HG02759 (cell line): ENCODE results near the gene DDIT3.
"Not testable (repeated sequence)": the region's sequence is repeated elsewhere in the genome, so short reads cannot be mapped to it uniquely, and the experiment has no call there.

Experiments used
- ATAC-seq: cut with Tn5 transposase; IDR thresholded peaks from one replicate; pipeline ENCODE4 v1.9.1; 2021; ENCODE audit warnings: mild to moderate bottlenecking, moderate library complexity; ENCODE audit not compliant: unreplicated experiment

DDIT3 gene

DNA sequence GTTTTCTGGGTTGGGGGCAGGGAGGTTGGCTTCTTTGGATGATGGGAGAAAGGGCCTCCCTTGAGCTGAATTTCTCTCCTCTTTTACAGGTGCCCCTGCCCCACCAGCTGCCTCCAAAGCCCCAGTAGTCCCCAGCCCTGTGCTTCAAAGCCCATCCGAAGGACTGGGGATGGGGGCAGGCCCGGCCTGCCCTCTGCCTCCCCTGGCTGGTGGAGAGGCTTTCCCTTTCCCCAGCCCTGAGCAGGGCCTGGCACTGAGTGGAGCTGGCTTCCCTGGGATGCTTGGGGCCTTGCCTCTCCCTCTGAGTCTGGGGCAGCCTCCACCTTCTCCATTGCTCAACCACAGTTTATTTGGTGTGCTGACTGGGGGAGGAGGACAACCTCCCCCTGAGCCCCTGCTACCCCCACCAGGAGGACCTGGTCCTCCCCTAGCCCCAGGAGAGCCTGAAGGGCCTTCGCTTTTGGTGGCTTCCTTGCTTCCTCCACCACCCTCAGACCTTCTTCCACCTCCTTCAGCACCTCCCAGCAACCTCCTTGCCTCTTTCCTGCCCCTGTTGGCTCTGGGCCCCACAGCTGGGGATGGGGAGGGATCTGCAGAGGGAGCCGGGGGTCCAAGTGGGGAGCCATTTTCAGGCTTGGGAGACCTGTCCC lies 6.3 kb upstream of the DDIT3 start:
- no peak for ATAC-seq

DNA sequence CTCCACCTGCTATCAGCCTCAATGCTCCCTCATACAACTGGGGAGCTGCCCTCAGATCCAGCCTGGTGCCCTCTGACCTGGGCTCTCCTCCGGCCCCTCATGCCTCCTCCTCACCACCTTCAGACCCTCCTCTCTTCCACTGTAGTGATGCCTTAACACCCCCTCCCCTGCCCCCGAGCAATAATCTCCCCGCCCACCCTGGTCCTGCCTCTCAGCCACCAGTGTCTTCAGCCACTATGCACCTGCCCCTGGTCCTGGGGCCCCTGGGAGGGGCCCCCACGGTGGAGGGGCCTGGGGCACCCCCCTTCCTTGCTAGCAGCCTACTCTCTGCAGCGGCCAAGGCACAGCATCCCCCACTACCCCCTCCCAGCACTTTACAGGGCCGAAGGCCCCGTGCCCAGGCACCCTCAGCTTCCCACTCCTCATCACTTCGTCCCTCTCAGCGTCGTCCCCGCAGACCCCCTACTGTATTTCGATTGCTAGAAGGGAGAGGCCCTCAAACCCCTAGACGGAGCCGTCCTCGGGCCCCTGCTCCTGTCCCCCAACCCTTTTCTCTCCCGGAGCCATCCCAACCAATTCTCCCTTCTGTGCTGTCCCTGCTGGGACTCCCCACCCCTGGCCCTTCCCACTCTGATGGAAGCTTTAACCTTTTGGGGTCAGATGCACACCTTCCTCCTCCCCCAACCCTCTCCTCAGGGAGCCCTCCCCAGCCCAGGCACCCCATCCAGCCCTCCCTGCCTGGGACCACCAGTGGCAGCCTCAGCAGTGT lies 5.5 kb upstream of the DDIT3 start:
- no peak for ATAC-seq

DNA sequence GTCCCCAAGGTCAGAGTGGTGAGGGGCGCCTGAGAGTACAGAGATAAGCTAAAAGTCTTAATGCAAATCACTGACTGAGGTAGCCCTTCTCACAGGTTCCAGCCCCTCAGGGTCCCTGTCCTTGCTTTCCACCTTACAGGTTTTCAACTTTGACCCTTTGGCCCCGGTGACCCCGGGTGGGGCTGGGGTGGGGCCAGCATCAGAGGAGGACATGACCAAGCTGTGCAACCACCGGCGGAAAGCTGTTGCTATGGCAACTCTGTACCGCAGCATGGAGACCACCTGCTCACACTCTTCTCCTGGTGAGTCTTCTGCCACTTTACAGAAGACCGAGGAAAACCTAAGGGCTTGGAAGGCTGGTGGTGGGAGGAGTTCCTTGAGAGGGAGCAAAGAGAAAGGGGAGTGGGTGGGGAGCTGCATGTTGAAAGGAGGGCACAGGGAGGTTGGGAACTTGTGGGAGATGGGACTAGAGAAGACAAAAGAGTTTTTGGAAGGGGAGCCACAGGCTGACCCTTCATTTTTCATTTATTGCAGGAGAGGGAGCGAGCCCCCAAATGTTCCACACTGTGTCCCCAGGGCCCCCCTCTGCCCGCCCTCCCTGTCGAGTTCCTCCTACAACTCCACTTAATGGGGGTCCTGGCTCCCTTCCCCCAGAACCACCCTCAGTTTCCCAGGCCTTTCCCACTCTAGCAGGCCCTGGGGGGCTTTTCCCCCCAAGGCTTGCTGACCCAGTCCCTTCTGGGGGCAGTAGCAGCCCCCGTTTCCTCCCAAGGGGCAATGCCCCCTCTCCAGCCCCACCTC lies 4.7 kb upstream of the DDIT3 start:
- no peak for ATAC-seq

DNA sequence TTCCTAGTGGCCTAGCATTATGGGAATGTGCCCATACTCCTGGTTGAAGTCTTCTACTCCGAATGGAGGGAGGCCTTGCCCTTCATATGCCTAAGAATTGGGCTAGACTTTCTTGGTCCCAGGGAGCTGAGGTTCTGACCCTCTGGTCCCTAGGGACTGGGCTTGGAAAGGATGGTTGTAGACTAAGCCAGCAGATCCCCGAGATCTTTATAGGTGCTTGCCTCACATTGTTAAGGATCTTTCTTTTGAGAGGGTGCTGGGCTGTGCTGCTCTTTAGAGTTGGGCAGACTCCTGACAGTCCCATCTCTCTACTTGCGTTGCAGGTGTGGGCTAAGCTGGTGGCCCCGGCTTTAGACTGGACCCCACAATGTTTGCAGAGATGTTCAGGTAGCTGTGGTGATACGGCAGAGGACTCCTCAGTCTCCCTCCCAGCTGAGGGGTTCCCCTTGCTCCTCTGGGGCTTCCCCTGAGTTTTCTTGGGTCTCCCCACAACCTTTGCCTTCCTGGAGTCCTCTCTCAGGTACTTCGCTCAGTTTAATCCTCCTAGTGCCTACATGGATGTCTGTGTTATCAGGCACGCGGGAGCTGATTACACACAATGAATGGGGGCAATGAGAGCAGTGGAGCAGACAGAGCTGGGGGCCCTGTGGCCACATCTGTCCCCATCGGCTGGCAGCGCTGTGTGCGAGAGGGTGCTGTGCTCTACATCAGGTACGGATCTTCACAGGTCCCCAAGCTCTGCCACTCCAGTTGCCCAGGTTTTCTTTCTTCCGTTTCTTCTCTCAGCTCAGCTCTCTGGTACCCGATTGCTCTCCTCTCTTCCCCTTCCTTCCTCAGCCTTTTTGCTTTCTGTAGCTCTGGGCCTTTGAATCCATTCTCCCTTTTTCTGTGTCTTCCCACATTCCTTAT lies 3.6 kb upstream of the DDIT3 start:
- no peak for ATAC-seq

DNA sequence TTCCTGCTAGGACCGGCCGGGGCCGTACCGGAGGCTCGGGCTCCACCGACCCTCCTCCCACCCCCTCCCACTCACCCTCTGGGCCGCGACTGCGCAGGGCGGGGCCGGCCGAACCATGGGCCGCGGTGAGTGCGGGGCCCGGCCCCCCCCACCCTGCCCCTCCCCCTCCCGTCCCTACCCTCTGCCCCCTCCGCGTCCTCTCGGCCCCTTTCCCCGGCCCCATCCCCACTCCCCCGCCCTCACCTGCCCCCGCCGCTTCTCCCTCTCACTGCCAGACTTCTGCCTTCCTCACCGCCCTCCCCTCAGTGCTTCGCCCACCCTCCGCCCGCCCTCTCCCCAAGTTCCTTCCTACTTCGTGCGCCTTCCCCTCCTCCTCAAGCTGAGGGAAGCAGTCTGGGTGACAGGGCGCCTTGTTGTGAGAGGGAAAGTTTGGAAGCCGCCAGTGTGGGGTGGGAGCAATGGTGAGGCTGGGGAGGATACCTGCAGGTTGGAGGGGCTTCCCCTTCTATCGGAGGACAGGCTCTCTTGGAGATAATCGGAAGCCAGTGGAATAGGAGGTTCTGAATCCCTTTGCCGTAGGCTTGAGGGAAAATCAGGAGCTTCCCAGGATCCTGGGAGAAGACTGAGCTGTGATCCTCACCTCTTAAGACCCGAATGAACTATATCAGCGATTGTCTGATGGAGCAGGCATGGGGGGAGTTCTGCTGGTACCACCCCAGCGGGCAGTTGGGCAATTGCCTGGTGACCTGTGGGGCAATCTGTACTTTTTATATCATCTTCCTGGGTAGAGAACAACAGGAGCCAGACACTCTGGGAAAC lies 2.8 kb upstream of the DDIT3 start:
- no peak for ATAC-seq

DNA sequence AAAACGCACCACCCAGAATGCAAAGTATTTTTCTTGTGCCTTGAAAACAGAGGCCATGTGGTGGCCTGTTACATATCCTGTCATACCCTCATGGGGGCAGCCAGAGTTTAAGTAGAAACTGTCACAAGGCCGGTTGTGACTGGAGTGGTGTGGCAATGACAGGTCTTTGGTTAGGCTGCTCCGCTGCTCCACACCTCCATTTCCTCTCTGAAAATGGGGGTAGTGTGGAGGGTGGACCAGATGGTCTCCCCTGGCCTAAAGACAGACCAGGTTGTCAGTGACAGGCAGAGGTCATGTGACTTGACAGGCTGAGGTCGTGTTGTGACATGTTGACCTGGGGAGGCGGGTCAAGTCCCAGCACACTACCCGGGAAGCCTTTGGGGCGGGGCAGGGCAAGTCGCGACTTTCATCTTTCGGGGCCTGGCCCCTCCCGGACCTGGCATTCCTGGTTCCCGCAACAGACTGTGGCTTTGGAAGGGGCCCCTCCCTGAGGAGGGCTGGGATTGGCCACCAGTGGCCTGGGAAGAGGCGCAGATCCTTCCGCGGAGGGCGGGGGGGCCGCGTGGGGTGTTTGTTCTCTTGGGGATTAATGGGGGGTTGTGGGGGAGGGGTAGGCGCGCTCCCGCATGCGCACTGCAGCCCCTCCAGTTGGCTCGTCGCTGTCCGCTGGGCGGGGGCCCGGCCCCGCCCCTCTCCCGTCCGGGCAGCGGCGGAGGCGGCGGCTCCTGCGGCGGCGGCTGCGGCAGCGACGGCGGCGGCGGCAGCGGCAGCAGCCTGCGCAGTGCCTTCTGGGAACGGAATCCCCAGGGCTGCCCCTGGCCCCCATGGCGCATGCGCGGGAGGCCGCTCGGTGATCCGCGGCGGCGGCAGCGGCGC lies 1.9 kb upstream of the DDIT3 start, which contains the start of gene MBD6:
Gene MBD6, plus strand, starts transcription at position 814 of the 876 bp plus-strand sequence. CDS start 1,480 bp downstream, outside the sequence.
- ATAC-seq = peak; percentile 35

DNA sequence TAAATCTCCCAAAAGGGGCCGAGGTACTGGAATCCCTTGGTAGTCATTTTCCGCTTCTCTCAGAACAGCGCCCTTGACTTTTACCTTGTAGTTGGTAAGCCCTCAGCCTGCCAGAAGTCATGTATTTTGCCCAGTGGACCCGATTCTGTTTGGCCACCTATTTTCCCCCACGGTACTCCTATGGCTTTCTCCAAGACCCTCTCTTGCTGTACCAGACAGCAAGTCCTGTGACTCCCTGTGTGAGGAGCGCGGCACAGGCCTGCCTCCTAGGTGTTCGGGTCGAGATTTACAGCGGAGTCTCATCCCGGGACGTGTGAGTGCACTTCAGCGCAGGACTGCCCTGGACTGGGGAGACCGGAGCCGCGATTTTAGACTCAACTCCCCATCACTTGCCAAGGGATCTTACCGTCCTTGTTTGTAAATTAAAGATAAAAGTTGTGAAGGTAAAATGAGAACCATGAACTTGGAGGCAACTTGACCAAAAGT lies 1.3 kb upstream of the DDIT3 start:
- no peak for ATAC-seq

DNA sequence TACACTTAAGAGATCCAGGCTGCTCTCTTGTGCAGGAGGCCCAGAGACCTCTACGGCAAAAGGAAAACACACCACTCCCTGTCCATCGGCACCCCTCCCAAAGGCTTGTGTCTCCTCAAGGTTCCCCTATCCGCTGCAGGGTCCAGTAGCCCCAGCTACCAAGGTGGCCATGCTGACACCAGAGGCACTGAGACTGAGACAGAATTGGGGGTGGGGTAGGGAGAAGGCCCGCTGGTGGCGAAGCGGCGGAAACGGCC lies 590 bp downstream of the DDIT3 start:
- peak; percentile 0 for ATAC-seq

DNA sequence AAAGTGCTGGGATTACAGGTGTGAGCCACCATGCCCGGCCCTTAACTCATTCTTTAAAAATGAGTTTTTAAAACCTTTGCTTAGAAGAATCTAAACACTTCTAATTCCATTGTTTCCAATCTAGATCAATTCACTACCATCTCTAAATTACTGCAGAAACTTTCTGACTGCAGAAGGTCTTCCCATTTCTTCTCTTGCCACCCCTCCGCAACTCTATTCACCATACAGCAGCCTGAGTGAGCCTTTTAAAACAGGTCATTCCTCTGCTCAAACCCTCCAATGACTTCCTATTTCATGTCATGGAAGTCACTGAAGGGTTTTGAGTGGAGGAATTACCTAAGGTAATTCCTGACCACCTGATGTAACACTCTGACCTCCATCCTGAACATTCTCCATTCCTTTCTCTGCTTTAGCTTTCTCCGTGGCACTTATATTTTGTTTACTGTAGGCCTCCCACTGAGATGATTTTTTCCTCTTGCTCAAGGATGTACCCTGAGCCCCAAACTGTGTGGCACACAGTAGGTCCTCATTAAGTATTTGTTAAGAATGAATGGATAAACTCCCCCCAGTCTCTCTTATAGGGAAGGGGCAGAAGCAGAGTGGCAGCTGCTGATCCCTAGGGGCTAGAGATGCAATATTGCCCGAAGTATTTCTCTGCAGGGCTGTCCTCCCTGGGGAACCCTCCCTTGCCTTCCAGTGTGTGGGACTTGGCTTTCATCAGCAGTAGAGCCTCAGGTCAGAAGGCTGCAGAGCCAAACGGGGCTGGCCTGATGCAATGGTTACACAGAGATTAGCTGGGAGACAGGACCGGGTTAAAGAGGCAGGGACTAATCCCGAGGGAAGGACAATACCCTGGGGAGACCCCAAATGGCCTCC lies 1.2 kb downstream of the DDIT3 start:
- ATAC-seq = no peak

DNA sequence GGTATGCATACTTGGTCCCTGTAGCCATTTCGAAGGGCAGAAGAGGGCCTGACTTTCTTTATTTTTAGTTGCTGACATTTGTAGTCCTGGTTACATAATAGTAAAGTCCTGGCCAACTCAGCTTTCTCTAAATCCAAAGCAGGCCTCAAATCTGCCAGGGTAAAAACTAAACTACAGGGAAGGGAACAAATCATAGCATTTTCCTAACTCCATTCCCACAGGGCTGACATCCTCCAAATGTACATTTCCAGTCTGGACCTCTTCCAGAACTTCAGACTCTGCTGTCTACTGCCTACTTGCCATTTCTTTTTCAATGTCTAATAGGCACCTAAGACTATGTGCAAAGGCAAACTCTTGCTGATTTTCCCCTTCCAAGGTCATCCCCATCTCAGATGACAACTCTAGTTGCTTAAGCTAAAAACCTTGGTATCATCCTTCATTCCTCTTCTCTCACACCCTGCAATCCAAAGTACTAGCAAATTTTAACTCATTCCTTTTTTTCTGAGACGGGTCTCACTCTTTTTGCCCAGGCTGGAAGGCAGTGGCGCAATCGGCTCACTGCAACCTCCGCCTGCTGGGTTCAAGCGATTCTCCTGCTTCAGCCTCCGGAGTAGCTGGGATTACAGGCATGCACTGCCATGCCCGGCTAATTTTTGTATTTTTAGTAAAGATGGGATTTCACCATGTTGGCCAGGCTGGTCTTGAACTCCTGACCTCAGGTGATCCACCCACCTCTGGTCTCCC lies 2.0 kb downstream of the DDIT3 start:
- ATAC-seq = no peak

DNA sequence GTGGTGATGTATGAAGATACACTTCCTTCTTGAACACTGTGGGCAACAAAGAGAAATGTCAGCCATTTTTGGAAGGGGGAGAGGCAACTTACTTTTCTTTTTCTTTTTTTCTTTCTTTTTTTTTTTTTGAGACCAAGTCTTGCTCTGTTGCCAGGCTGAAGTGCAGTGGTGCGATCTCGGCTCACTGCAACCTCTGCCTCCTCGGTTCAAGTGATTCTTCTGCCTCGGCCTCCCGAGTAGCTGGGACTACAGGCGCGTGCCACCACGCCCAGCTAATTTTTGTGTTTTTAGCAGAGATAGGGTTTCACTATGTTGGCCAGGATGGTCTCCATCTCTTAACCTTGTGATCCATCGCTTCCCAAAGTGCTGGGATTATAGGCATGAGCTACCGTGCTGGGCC lies 2.6 kb downstream of the DDIT3 start:
- ATAC-seq = not testable (repeated sequence)

DNA sequence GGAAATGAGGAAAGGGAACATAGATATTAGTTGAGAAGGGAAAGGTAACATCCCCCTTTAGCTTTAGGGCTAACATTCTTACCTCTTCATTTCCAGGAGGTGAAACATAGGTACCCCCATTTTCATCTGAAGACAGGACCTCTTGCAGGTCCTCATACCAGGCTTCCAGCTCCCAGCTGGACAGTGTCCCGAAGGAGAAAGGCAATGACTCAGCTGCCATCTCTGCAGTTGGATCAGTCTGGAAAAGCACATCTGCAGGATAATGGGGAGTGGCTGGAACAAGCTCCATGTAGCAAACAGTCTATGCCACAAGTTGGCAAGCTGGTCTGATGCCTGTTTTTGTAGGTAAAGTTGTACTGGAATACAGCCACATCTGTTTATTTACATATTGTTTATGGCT lies 3.1 kb downstream of the DDIT3 start:
- ATAC-seq = no peak

DNA sequence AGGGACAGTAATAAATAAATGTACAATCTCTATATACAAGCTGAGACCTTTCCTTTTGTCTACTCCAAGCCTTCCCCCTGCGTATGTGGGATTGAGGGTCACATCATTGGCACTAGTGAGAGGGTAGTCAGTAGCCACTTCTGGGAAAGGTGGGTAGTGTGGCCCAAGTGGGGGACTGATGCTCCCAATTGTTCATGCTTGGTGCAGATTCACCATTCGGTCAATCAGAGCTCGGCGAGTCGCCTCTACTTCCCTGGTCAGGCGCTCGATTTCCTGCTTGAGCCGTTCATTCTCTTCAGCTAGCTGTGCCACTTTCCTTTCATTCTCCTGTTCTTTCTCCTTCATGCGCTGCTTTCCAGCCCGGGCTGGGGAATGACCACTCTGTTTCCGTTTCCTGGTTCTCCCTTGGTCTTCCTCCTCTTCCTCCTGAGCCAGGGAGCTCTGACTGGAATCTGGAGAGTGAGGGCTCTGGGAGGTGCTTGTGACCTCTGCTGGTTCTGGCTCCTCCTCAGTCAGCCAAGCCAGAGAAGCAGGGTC lies 3.6 kb downstream of the DDIT3 start:
- no peak for ATAC-seq

DNA sequence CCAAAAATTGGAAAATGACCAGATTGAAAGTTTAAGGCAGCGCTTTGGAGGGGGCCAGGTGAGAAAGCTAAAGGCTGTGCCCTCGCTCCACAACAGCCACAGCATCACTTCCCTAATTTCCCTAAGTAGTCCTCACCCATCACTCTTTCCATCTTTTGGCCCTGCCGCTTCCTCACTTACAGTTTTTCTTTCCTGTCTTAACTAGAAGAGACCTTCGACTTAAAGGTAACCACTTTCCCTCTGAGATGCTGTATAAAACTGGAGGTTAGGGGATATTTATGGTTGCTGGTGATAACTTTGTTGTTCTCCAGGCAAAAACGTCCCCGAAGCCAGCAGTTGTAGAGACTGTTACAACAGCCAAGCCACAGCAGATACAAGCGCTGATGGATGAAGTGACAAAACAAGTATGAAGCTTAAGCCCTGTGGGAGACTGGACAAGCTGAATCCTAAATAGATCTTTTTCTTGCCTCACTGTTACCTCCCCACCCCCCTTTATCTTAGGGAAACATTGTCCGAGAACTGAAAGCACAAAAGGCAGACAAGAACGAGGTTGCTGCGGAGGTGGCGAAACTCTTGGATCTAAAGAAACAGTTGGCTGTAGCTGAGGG lies 4.3 kb downstream of the DDIT3 start:
- no peak for ATAC-seq

DNA sequence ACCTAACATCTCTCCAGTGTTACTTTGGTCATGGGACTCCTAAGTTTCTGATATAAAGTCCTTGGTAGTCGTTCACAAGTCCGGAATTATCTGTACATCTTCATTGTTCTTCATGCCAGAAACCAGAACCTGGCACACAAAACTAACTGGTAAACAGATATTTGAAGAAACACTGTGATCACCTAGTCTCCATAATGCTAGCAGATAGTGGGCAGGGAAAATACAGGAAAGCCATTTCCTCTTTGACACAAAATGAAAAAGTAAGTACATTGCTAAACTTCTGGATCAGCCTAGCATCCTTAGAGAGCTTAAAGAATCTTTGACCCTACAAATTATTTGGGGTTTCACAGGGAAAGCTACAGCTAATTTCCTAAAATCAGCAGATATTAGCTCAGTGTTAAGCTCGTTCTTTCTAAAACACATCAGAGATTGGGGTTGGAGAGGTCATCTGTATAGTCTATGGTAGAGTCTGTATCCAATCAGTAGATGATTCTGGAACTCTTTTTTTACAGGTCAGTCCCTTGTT lies 4.8 kb downstream of the DDIT3 start:
- no peak for ATAC-seq

DNA sequence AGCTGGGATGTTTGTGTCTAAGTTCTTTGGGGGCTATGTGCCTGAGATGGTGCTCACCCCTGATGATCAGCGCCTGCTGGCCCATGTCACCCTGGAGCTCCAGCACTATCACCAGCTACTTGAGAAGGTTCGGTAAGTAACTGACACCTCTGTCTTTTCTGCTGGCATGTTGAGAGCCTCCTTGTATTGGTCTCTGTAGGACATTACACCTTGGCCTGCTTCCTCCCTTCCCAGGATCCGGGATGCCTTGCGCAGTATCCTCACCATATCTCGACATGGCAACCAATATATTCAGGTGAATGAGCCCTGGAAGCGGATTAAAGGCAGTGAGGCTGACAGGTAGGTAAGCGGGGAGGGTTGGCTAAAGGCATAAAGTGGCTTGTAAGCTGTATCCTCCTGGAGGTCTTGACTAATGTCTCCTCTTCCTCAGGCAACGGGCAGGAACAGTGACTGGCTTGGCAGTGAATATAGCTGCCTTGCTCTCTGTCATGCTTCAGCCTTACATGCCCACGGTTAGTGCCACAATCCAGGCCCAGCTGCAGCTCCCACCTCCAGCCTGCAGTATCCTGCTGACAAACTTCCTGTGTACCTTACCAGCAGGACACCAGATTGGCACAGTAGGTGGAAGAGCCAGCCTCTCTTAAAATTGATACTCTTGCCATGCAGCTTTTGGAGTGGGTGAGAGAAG lies 5.5 kb downstream of the DDIT3 start:
- no peak for ATAC-seq
